HEK293 (cell line): ENCODE measurements around the gene CD2AP.

ENCODE experiments used
- GLI4 ChIP-seq: fragments of 450-650 bp; formaldehyde crosslinking; IDR thresholded peaks from 2 replicates; pipeline ENCODE4 v1.5.1; 2016; ENCODE audit warnings: missing biosample characterization, missing genetic modification characterization
- HIC1 ChIP-seq: fragments of 450-650 bp; formaldehyde crosslinking; IDR thresholded peaks from 2 replicates; pipeline ENCODE4 v1.5.1; 2016; ENCODE audit warnings: missing biosample characterization, missing genetic modification characterization
- HOXD13 ChIP-seq: sonication (generic); formaldehyde crosslinking; IDR thresholded peaks from 2 replicates; pipeline ENCODE4 v1.8.0; 2022; ENCODE audit warnings: missing genetic modification reagents, borderline replicate concordance
- KLF10 ChIP-seq: fragments of 450-650 bp; IDR thresholded peaks from 2 replicates; pipeline ENCODE4 v1.5.1; 2018; ENCODE audit warnings: missing biosample characterization, mild to moderate bottlenecking, missing genetic modification characterization
- PRDM6 ChIP-seq: fragments of 450-650 bp; formaldehyde crosslinking; IDR thresholded peaks from 2 replicates; pipeline ENCODE4 v1.5.1; 2017; ENCODE audit warnings: missing biosample characterization, missing genetic modification characterization
- TCF7L2 ChIP-seq: IDR thresholded peaks from 2 replicates; pipeline ENCODE4 v1.6.1; 2011; ENCODE audit warnings: low read depth, mild to moderate bottlenecking, inconsistent platforms, low read length, moderate library complexity, borderline replicate concordance
- ZBTB11 ChIP-seq: fragments of 450-650 bp; formaldehyde crosslinking; conservative IDR thresholded peaks from 2 replicates; pipeline ENCODE4 v1.5.1; 2016; ENCODE audit warnings: low read depth, missing biosample characterization, missing genetic modification characterization
- ZBTB26 ChIP-seq: fragments of 450-650 bp; formaldehyde crosslinking; optimal IDR thresholded peaks from 2 replicates; pipeline ENCODE3; 2016; ENCODE audit warnings: missing biosample characterization, mild to moderate bottlenecking, missing genetic modification characterization
- ZBTB8A ChIP-seq: fragments of 450-650 bp; formaldehyde crosslinking; IDR thresholded peaks from 2 replicates; pipeline ENCODE4 v1.5.1; 2016; ENCODE audit warnings: missing biosample characterization, missing genetic modification characterization
- ZIC2 ChIP-seq: fragments of 450-650 bp; formaldehyde crosslinking; IDR thresholded peaks from 2 replicates; pipeline ENCODE4 v1.5.1; 2016; ENCODE audit warnings: missing biosample characterization, missing genetic modification characterization
- ZNF112 ChIP-seq: fragments of 450-650 bp; formaldehyde crosslinking; IDR thresholded peaks from 2 replicates; pipeline ENCODE4 v1.5.0; 2017; ENCODE audit warnings: missing biosample characterization, missing genetic modification characterization
- ZNF16 ChIP-seq: fragments of 450-650 bp; formaldehyde crosslinking; IDR thresholded peaks from 2 replicates; pipeline ENCODE4 v1.5.1; 2016; ENCODE audit warnings: low read depth, missing biosample characterization, missing genetic modification characterization
- ZNF19 ChIP-seq: fragments of 450-650 bp; formaldehyde crosslinking; IDR thresholded peaks from 2 replicates; pipeline ENCODE4; 2016; ENCODE audit warnings: missing biosample characterization, missing genetic modification characterization, low read depth
- ZNF223 ChIP-seq: fragments of 450-650 bp; formaldehyde crosslinking; IDR thresholded peaks from 2 replicates; pipeline ENCODE4 v1.5.1; 2016; ENCODE audit warnings: missing biosample characterization, missing genetic modification characterization
- ZNF274 ChIP-seq, 2 experiments: fragments of 200-500 bp in 1 of 2; fragments of 450-650 bp in 1 of 2; sonication (Bioruptor generic) in 1 of 2; formaldehyde crosslinking in 1 of 2; IDR thresholded peaks; 2 replicates each; pipeline versions ENCODE4 v1.5.1 to v1.6.1; 2014 to 2016; ENCODE audit warnings: borderline replicate concordance in 1 of 2, inconsistent platforms in 1 of 2, low read length in 1 of 2, missing biosample characterization in 1 of 2, missing genetic modification characterization in 1 of 2
- ZNF398 ChIP-seq: fragments of 450-650 bp; formaldehyde crosslinking; IDR thresholded peaks from 2 replicates; pipeline ENCODE4 v1.5.1; 2017; ENCODE audit warnings: missing biosample characterization, missing genetic modification characterization
- ZNF48 ChIP-seq: fragments of 450-650 bp; formaldehyde crosslinking; IDR thresholded peaks from 2 replicates; pipeline ENCODE4 v1.5.1; 2016; ENCODE audit warnings: missing biosample characterization, missing genetic modification characterization
- ZNF544 ChIP-seq: fragments of 450-650 bp; formaldehyde crosslinking; IDR thresholded peaks from 2 replicates; pipeline ENCODE4 v1.5.0; 2017; ENCODE audit warnings: missing biosample characterization, missing genetic modification characterization
- ZNF549 ChIP-seq: fragments of 450-650 bp; IDR thresholded peaks from 2 replicates; pipeline ENCODE4 v1.5.1; 2018; ENCODE audit warnings: missing biosample characterization, missing genetic modification characterization, mild to moderate bottlenecking, inconsistent platforms, moderate library complexity
- ZNF555 ChIP-seq: fragments of 450-650 bp; formaldehyde crosslinking; conservative IDR thresholded peaks from 2 replicates; pipeline ENCODE4 v1.5.1; 2017; ENCODE audit warnings: missing biosample characterization, mild to moderate bottlenecking, missing genetic modification characterization, inconsistent platforms
- ZNF561 ChIP-seq: fragments of 450-650 bp; IDR thresholded peaks from 2 replicates; pipeline ENCODE4 v1.5.1; 2018; ENCODE audit warnings: missing biosample characterization, missing genetic modification characterization, borderline replicate concordance
- ZNF596 ChIP-seq: fragments of 450-650 bp; IDR thresholded peaks from 2 replicates; pipeline ENCODE4 v1.5.0; 2018; ENCODE audit warnings: missing biosample characterization, mild to moderate bottlenecking, missing genetic modification characterization, moderate library complexity
- ZNF621 ChIP-seq: fragments of 450-650 bp; formaldehyde crosslinking; IDR thresholded peaks from 2 replicates; pipeline ENCODE4 v1.5.1; 2017; ENCODE audit warnings: missing biosample characterization, missing genetic modification characterization
- ZNF629 ChIP-seq: fragments of 450-650 bp; formaldehyde crosslinking; IDR thresholded peaks from 2 replicates; pipeline ENCODE4 v1.5.1; 2017; ENCODE audit warnings: missing biosample characterization, missing genetic modification characterization
- ZNF645 ChIP-seq: fragments of 450-650 bp; formaldehyde crosslinking; IDR thresholded peaks from 2 replicates; pipeline ENCODE4; 2016; ENCODE audit warnings: missing biosample characterization, missing genetic modification characterization
- ZNF658 ChIP-seq: fragments of 450-650 bp; formaldehyde crosslinking; IDR thresholded peaks from 2 replicates; pipeline ENCODE4; 2016; ENCODE audit warnings: missing biosample characterization, missing genetic modification characterization
- ZNF747 ChIP-seq: fragments of 450-650 bp; formaldehyde crosslinking; IDR thresholded peaks from 2 replicates; pipeline ENCODE4 v1.5.1; 2016; ENCODE audit warnings: missing biosample characterization, missing genetic modification characterization
- ZNF76 ChIP-seq: fragments of 450-650 bp; formaldehyde crosslinking; IDR thresholded peaks from 2 replicates; pipeline ENCODE4; 2016; ENCODE audit warnings: low read depth, missing biosample characterization, missing genetic modification characterization, borderline replicate concordance
- ZSCAN16 ChIP-seq: fragments of 450-650 bp; formaldehyde crosslinking; IDR thresholded peaks from 2 replicates; pipeline ENCODE4 v1.5.1; 2016; ENCODE audit warnings: missing biosample characterization, missing genetic modification characterization
- ZXDB ChIP-seq: fragments of 450-650 bp; formaldehyde crosslinking; IDR thresholded peaks from 2 replicates; pipeline ENCODE4 v1.5.1; 2016; ENCODE audit warnings: missing biosample characterization, missing genetic modification characterization

The CD2AP gene

GRCh38 chr6:47456536-47456975, 21.0 kb upstream of the CD2AP start (continued):
- TF ChIP-seq ZBTB11, result no peak
- no peak for TF ChIP-seq ZNF544
- TF ChIP-seq ZNF223 (tag by site-specific recombination), result no peak
- peak; percentile 51 for TF ChIP-seq KLF10 (tag by site-specific recombination)
- TF ChIP-seq ZIC2, result no peak
- no peak for TF ChIP-seq GLI4 (tag by site-specific recombination)
- no peak for TF ChIP-seq TCF7L2
- no peak for TF ChIP-seq ZNF621
- TF ChIP-seq ZNF629 (tag by site-specific recombination), result peak; percentile 96
- TF ChIP-seq ZNF747 (tag by site-specific recombination), result no peak
- TF ChIP-seq ZNF645 (tag by site-specific recombination), result no peak
- no peak for TF ChIP-seq ZSCAN16 (tag by site-specific recombination)
- TF ChIP-seq HOXD13 (CRISPR knock-in tag), result no peak
- peak; percentile 72 for TF ChIP-seq ZNF561
- no peak for TF ChIP-seq ZNF398
- no peak for TF ChIP-seq ZNF549
- TF ChIP-seq ZNF274 (IDR thresholded peaks at IDR 0.05; ENCODE audit: low read length), result no peak
- no peak for TF ChIP-seq ZNF274 (tag by site-specific recombination; IDR thresholded peaks at IDR 0.05; ENCODE audit: borderline replicate concordance)
- peak; percentile 76; the same call in 1 of the 2 replicates for TF ChIP-seq ZXDB
- no peak for TF ChIP-seq ZNF48 (tag by site-specific recombination)
- no peak for TF ChIP-seq ZNF112
- no peak for TF ChIP-seq ZNF658 (tag by site-specific recombination)
- TF ChIP-seq ZNF16 (tag by site-specific recombination), result no peak
- TF ChIP-seq ZNF19 (tag by site-specific recombination), result 0 out of 2 replicates have a peak, but pooled peaks have one; percentile 25
- no peak for TF ChIP-seq ZNF596 (tag by site-specific recombination)
- no peak for TF ChIP-seq HIC1 (tag by site-specific recombination)
- no peak for TF ChIP-seq ZNF555 (tag by site-specific recombination)
- peak; percentile 98 for TF ChIP-seq PRDM6 (tag by site-specific recombination)
- TF ChIP-seq ZBTB8A (tag by site-specific recombination), result no peak
- TF ChIP-seq ZBTB26 (tag by site-specific recombination), result no peak
- TF ChIP-seq ZNF76 (tag by site-specific recombination), result peak; percentile 48; the same call in 1 of the 2 replicates
